NCI-H2196 treated with DMSO at 0.1 percent for 48 hours (cell line): ENCODE results near the gene MSMO1.
A peak's percentile ranks its signal among the peaks of the same experiment; 100 is the strongest.

ENCODE experiments used
- DNase-seq: peaks from one replicate; lab custom pipeline; 2025; ENCODE audit not compliant: unreplicated experiment; lab: John Stamatoyannopoulos, UW

The MSMO1 gene

GRCh38 chr4:165359506-165359905 lies 32.0 kb downstream of the MSMO1 start:
- no peak for DNase-seq

GRCh38 chr4:165360041-165360695 lies 32.7 kb downstream of the MSMO1 start:
- no peak for DNase-seq

- DNase-seq, result no peak
These were observed 33.7 kb downstream of the MSMO1 start for GRCh38 chr4:165360985-165361670.

- no peak for DNase-seq
These were observed 34.3 kb downstream of the MSMO1 start for GRCh38 chr4:165361810-165362209.

- DNase-seq, result no peak
These were observed 37.1 kb downstream of the MSMO1 start for GRCh38 chr4:165364452-165365080.

- no peak for DNase-seq
These were observed 39.6 kb downstream of the MSMO1 start for GRCh38 chr4:165367040-165367439.

GRCh38 chr4:165368114-165368513 lies 40.6 kb downstream of the MSMO1 start:
- DNase-seq, result no peak

GRCh38 chr4:165368567-165368966 lies 41.1 kb downstream of the MSMO1 start:
- no peak for DNase-seq

- DNase-seq, result no peak
These were observed 42.1 kb downstream of the MSMO1 start for GRCh38 chr4:165369522-165369921.

- no peak for DNase-seq
These were observed 43.1 kb downstream of the MSMO1 start for GRCh38 chr4:165370530-165370929.

GRCh38 chr4:165375465-165375864 lies 48.0 kb downstream of the MSMO1 start:
- no peak for DNase-seq

- no peak for DNase-seq
These were observed 50.9 kb downstream of the MSMO1 start for GRCh38 chr4:165378398-165378744.

GRCh38 chr4:165378745-165379677 lies 51.5 kb downstream of the MSMO1 start, which contains the start of gene CPE:
Gene CPE (plus strand): TSS chr4:165379008. CDS start chr4:165379222, 214 bp downstream.
- DNase-seq, result peak; percentile 29

GRCh38 chr4:165379678-165380064 lies 52.2 kb downstream of the MSMO1 start:
- DNase-seq, result no peak

- DNase-seq, result no peak
These were observed 53.3 kb downstream of the MSMO1 start for GRCh38 chr4:165380805-165381204.

GRCh38 chr4:165381821-165382373 lies 54.4 kb downstream of the MSMO1 start:
- no peak for DNase-seq

- DNase-seq, result no peak
These were observed 55.2 kb downstream of the MSMO1 start for GRCh38 chr4:165382640-165383039.

- no peak for DNase-seq
These were observed 56.2 kb downstream of the MSMO1 start for GRCh38 chr4:165383591-165384073.

GRCh38 chr4:165384186-165384585 lies 56.7 kb downstream of the MSMO1 start:
- DNase-seq, result no peak

- no peak for DNase-seq
These were observed 57.1 kb downstream of the MSMO1 start for GRCh38 chr4:165384598-165384997.

- DNase-seq, result no peak
These were observed 57.7 kb downstream of the MSMO1 start for GRCh38 chr4:165385126-165385525.
